GM20000 (cell line): ENCODE data around the gene NSD1.
"Not testable (repeated sequence)": the region's sequence is repeated elsewhere in the genome, so short reads cannot be mapped to it uniquely, and the experiment has no call there.

Source experiments
- DNase-seq: peaks from one replicate; pipeline ENCODE4 v3.0.0; 2012; ENCODE audit warnings: low spot score
- CTCF ChIP-seq: IDR thresholded peaks from 2 replicates; pipeline ENCODE4 v1.5.1; 2012; ENCODE audit warnings: mild to moderate bottlenecking, control low read depth; ENCODE audit errors: extremely low read depth, missing control alignments

Gene NSD1

GRCh38 chr5:177300951-177301350 is 167.4 kb downstream of the NSD1 start:
- no peak for DNase-seq
- no peak for TF ChIP-seq CTCF

- no peak for TF ChIP-seq CTCF
- no peak for DNase-seq
These were observed 168.1 kb downstream of the NSD1 start for GRCh38 chr5:177301503-177302165.

- no peak for DNase-seq
- TF ChIP-seq CTCF = no peak
These were observed 169.0 kb downstream of the NSD1 start for GRCh38 chr5:177302354-177303110.

- peak; percentile 95 for DNase-seq
- TF ChIP-seq CTCF = peak; percentile 16
These were observed 169.8 kb downstream of the NSD1 start, which contains the start of the genes PRELID1 and RAB24 for GRCh38 chr5:177303121-177303924. Gene PRELID1 (plus strand): TSS chr5:177303799. CDS start chr5:177303986, 187 bp downstream. Gene RAB24 (minus strand): TSS chr5:177303719. CDS start chr5:177303288, 431 bp downstream.

- no peak for DNase-seq
- TF ChIP-seq CTCF = no peak
These were observed 170.4 kb downstream of the NSD1 start for GRCh38 chr5:177303925-177304391.

- TF ChIP-seq CTCF = no peak
- peak; percentile 56 for DNase-seq
These were observed 171.0 kb downstream of the NSD1 start for GRCh38 chr5:177304392-177305119.

GRCh38 chr5:177306103-177306640 is 172.6 kb downstream of the NSD1 start:
- not testable (repeated sequence) for DNase-seq
